ENCODE data around the gene PTH1R.
A peak's percentile ranks its signal among the peaks of the same experiment; 100 is the strongest.

- TF ChIP-seq, protein P1, sequence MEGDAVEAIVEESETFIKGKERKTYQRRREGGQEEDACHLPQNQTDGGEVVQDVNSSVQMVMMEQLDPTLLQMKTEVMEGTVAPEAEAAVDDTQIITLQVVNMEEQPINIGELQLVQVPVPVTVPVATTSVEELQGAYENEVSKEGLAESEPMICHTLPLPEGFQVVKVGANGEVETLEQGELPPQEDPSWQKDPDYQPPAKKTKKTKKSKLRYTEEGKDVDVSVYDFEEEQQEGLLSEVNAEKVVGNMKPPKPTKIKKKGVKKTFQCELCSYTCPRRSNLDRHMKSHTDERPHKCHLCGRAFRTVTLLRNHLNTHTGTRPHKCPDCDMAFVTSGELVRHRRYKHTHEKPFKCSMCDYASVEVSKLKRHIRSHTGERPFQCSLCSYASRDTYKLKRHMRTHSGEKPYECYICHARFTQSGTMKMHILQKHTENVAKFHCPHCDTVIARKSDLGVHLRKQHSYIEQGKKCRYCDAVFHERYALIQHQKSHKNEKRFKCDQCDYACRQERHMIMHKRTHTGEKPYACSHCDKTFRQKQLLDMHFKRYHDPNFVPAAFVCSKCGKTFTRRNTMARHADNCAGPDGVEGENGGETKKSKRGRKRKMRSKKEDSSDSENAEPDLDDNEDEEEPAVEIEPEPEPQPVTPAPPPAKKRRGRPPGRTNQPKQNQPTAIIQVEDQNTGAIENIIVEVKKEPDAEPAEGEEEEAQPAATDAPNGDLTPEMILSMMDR (conservative IDR thresholded peaks at IDR 0.05 in 1 of 2, IDR thresholded peaks at IDR 0.05 in 1 of 2; ENCODE audit: extremely low read depth in 1 of 2, insufficient read depth in 1 of 2, low read depth in 1 of 2, low read length in 2 of 2) = peak; percentile 48 to 49
- no peak for TF ChIP-seq EZH2 (IDR thresholded peaks at IDR 0.05; ENCODE audit: borderline replicate concordance, low read length)
These were observed 17.3 kb upstream of the PTH1R start for GRCh38 chr3:46860017-46860809.

Measured in mammary epithelial cell (primary cell).